Panc1 (cell line): ENCODE measurements around the gene MSI2. TPM values are rescaled to one million over a fixed set of nuclear protein-coding genes. Genes with fewer than 3 reads are reported as not detected.

ENCODE experiments used
- ATAC-seq: fragments of 200-7000 bp; cut with Tn5 transposase; 2 replicates; pipeline ENCODE4 v1.9.1; 2020; ENCODE audit warnings: mild to moderate bottlenecking, moderate library complexity
- BruUV-seq: library from RNA; stranded (reverse); fragments of 400-500 nt; replicated peaks from 2 replicates; lab custom pipeline; 2021; lab: Mats Ljungman, UMichigan
- CTCF ChIA-PET: fragments of 300-600 bp; sonication (Branson Sonifier 250); formaldehyde crosslinking; loops from one replicate; lab custom pipeline; 2022; ENCODE audit warnings: antibody characterized with exemption; lab: Charles Lee
- POLR2A ChIA-PET: fragments of 300-600 bp; sonication (Branson Sonifier 250); formaldehyde crosslinking; loops from one replicate; lab custom pipeline; 2022; ENCODE audit warnings: antibody characterized with exemption; lab: Charles Lee
- DNase-seq: peaks from one replicate; pipeline ENCODE4 v3.0.0-alpha.2; 2010; ENCODE audit warnings: low read depth, low spot score
- H3K27ac ChIP-seq: 2 replicates; pipeline ENCODE4 v1.5.1; 2011; ENCODE audit warnings: mild to moderate bottlenecking, low read length, inconsistent platforms
- H3K27me3 ChIP-seq: fragments of 200-500 bp; sonication (Bioruptor generic); 2 replicates; pipeline ENCODE4 v1.6.0; 2014; ENCODE audit warnings: low read length, inconsistent platforms; ENCODE audit not compliant: control insufficient read depth, insufficient read depth
- H3K36me3 ChIP-seq: fragments of 200-500 bp; sonication (Bioruptor generic); 2 replicates; pipeline ENCODE4 v1.5.1; 2014; ENCODE audit warnings: inconsistent platforms, mild to moderate bottlenecking, low read length, moderate library complexity; ENCODE audit not compliant: control insufficient read depth, insufficient read depth
- H3K4me1 ChIP-seq: 2 replicates; pipeline ENCODE4 v1.5.1; 2011; ENCODE audit warnings: inconsistent platforms, mild to moderate bottlenecking, low read length, moderate library complexity; ENCODE audit not compliant: control insufficient read depth, insufficient read depth
- H3K4me3 ChIP-seq, 2 experiments: 2 replicates each; pipeline ENCODE4 v1.5.1; 2011 to 2012; ENCODE audit warnings: low read depth in 2 of 2, low read length in 2 of 2, mild to moderate bottlenecking in 2 of 2, inconsistent platforms in 1 of 2, moderate library complexity in 1 of 2
- H3K9me3 ChIP-seq: fragments of 200-500 bp; sonication (Bioruptor generic); 2 replicates; pipeline ENCODE4 v1.5.1; 2014; ENCODE audit warnings: low read depth, mild to moderate bottlenecking, inconsistent platforms, low read length, moderate library complexity; ENCODE audit not compliant: control insufficient read depth, insufficient read depth
- CTCF ChIP-seq: fragments of 450-650 bp; IDR thresholded peaks from 2 replicates; pipeline ENCODE4 v1.5.1; 2017; ENCODE audit warnings: mild to moderate bottlenecking
- POLR2AphosphoS5 ChIP-seq: IDR thresholded peaks from 2 replicates; pipeline ENCODE4 v1.6.1; 2012; ENCODE audit warnings: mild to moderate bottlenecking, low read depth, low read length, moderate library complexity
- REST ChIP-seq, 2 experiments: IDR thresholded peaks; 2 replicates each; pipeline ENCODE4 v1.6.1; 2011 to 2012; ENCODE audit warnings: low read depth in 2 of 2, control low read depth in 1 of 2, low read length in 1 of 2, mild to moderate bottlenecking in 1 of 2, moderate library complexity in 1 of 2; ENCODE audit not compliant: insufficient read depth in 1 of 2
- SIN3A ChIP-seq: IDR thresholded peaks from 2 replicates; pipeline ENCODE4 v1.6.1; 2012; ENCODE audit warnings: low read depth, mild to moderate bottlenecking, low read length, moderate library complexity, borderline replicate concordance; ENCODE audit not compliant: insufficient read depth
- TCF7L2 ChIP-seq: IDR thresholded peaks from 2 replicates; pipeline ENCODE4 v1.6.1; 2011; ENCODE audit warnings: mild to moderate bottlenecking, low read depth, low read length, inconsistent platforms
- in situ Hi-C: cut with HindIII; loops from 2 replicates; pipeline ENCODE4 v1.10.0; 2016; ENCODE audit warnings: low sequenced_read_pairs, low pct_unique_long_range_greater_than_20kb
- intact Hi-C: fragments of 100-400 bp; cut with micrococcal nuclease; formaldehyde crosslinking; loops from one replicate; pipeline ENCODE4 v1.10.0; 2022; ENCODE audit not compliant: unreplicated experiment
- total RNA-seq: library from RNA; stranded (reverse); gene quantifications from one replicate; pipeline ENCODE4 v1.2.1, GENCODE V29; 2021; ENCODE audit not compliant: unreplicated experiment

Gene MSI2
- total RNA-seq, 1 experiment from 2014 or later, result 38.5 TPM

- no peaks in the 10 kb centered on the region for H3K36me3 ChIP-seq
- intact Hi-C loops (no loop called here), in situ Hi-C loops (no loop called here)
- BruUV-seq, result no TSS peak
- no peak for DNase-seq
- no peak overlapping the region for H3K27ac ChIP-seq
- ChIA-PET CTCF (no interaction called here), POLR2A (no interaction called here)
- no peak overlapping the region for H3K4me3 ChIP-seq
- no peaks in the 10 kb centered on the region for H3K4me1 ChIP-seq
- no peaks in the 10 kb centered on the region for H3K9me3 ChIP-seq
- no peak for ATAC-seq
- TF ChIP-seq REST (IDR thresholded peaks at IDR 0.05; ENCODE audit: insufficient read depth in 1 of 2, low read depth in 2 of 2, low read length in 1 of 2) (no peak), CTCF (no peak), SIN3A (no peak), POLR2AphosphoS5 (no peak), TCF7L2 (no peak)
- no peaks in the 10 kb centered on the region for H3K27me3 ChIP-seq
These were observed 87.9 kb downstream of the MSI2 start for GRCh38 chr17:57344261-57344660.

GRCh38 chr17:57349541-57350247 lies 93.4 kb downstream of the MSI2 start:
- H3K27me3 ChIP-seq, result no peaks in the 10 kb centered on the region
- ATAC-seq (no peak), DNase-seq (no peak)
- intact Hi-C loops, result no loop called here
- no peaks in the 10 kb centered on the region for H3K36me3 ChIP-seq
- no peak overlapping the region for H3K27ac ChIP-seq
- TF ChIP-seq CTCF (no peak), REST (IDR thresholded peaks at IDR 0.05; ENCODE audit: insufficient read depth in 1 of 2, low read depth in 2 of 2, low read length in 1 of 2) (no peak), SIN3A (no peak)
- ChIA-PET POLR2A (no interaction called here), CTCF (no interaction called here)
- H3K9me3 ChIP-seq, result no peaks in the 10 kb centered on the region
- in situ Hi-C loops, result no loop called here
- no peaks in the 10 kb centered on the region for H3K4me1 ChIP-seq
- no peak overlapping the region for H3K4me3 ChIP-seq
- no TSS peak for BruUV-seq
